GM18868 (cell line): ENCODE data around the gene IFI44.

ENCODE experiments used
- ATAC-seq: cut with Tn5 transposase; IDR thresholded peaks from one replicate; pipeline ENCODE4 v1.9.1; 2021; ENCODE audit warnings: mild to moderate bottlenecking, moderate library complexity; ENCODE audit not compliant: unreplicated experiment

IFI44 gene

DNA sequence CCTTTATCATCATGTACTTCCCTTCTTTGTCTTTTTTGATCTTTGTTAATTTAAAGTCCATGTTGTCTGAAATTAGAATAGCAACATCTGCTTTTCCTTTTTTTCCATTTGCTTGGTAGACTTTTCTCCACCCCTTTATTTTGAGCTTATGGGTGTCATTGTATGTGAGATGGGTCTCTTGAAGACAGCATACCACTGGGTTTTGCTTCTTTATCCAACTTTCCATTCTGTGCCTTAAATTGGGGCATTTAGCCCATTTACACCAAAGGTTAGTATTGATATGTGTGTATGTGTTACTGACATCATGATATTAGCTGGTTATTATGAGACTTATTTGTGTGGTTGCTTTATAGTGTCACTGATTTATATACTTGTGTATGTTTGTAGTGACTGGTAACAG is 50.2 kb downstream of the IFI44 start:
- no peak for ATAC-seq

DNA sequence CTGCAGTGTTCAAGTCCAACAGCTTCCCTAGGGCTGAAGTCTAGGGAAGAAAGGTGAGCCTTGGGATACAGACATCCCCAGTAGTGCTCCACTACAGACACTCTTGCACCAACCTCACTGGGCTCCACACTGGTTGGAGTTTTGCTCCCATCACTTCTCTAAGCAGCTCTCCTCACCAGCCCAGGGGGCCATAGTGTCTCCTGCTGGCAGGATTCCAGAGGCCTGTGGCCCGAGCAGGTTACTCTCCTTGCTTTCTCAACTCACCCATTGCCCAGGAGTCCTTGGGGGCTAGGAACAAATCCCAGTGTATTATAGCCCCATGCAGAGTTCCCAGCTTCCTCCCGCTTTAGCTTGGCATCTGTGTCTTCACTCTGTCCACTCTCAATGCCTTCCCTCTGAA is 52.8 kb downstream of the IFI44 start:
- ATAC-seq: no peak

DNA sequence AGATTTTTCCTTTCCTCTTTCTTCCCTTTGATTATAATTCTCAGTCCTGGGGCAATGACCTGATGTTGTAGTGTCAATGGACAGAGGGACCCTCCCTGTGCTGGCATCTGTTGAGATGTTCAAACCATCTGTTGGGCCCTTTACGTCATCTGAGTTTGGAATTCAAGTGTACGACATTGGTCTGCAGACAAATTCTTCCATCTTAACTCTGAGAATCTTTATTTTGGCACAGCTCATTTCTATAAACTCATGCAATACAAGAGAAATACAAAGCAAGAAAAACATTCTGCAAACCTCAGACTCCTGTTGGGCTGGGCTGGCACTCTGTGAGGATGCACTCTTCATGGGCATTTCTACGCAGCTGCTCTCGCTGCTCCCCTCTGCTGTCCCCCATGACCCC is 54.2 kb downstream of the IFI44 start:
- ATAC-seq: no peak

DNA sequence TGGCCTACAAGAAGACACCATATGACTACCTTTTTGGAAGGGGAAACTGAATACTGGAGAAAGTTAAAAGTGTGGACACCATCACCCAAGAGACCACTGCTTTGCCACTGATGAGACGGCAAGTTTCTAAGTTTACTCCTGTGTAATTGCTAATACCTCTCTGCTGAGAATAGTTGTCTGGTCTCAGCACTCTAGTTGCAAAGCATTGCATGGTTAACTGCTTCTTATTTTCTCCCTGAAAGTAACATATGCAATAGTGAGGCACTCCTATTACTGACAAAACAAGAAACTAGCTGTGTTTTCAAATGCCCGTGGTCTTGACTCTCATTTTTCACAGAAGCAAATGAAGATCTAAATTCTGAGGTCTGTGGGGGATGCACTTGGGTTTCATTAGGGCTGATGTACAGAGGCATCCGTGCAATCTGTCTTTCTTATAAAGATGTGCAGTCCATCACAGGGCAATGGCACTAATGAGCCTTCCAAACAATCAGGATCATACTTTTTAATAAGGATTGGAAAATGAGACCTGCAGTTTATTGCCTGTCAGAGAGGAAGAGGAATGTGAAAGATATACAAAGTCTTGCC is 62.9 kb downstream of the IFI44 start:
- ATAC-seq: no peak

DNA sequence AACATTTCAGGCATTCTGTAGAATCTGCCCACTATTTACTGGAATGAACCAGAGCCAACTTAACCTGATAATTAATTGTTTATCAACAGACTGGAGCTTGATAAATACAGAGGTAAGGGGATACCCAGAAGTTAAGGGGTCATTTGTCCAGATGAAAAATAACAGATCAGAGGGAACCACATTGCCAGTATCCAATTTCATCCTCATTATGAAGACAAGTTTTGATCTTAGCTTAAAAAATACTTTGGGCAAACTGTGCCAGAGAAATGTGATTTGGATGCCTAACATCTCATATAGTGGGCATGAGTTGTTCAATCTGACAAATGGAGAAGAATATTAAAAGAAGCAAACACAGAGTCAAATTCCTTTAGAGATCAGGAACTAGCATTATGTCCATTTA is 63.7 kb downstream of the IFI44 start:
- ATAC-seq: no peak
